DND-41 (cell line): ENCODE measurements around the gene KRT71.
A peak's percentile ranks its signal among the peaks of the same experiment; 100 is the strongest.

Experiments used
- ATAC-seq: fragments of 200-7000 bp; cut with Tn5 transposase; 3 replicates; pipeline ENCODE4 v1.9.1; 2021; ENCODE audit warnings: low read depth; ENCODE audit not compliant: insufficient read depth
- DNase-seq: peaks from one replicate; pipeline ENCODE4 v3.0.0-alpha.2; 2020
- H2AFZ ChIP-seq: 2 replicates; pipeline ENCODE4 v1.6.0; 2012; ENCODE audit warnings: low read depth, low read length
- H3K27ac ChIP-seq: 2 replicates; pipeline ENCODE4 v1.5.1; 2012; ENCODE audit warnings: low read length, inconsistent platforms
- H3K27me3 ChIP-seq: fragments of 200-600 bp; sonication (generic); 2 replicates; pipeline ENCODE4 v1.6.0; 2012; ENCODE audit warnings: low read length, mild to moderate bottlenecking, inconsistent platforms; ENCODE audit not compliant: insufficient read depth, poor library complexity
- H3K36me3 ChIP-seq: 2 replicates; pipeline ENCODE4 v1.5.1; 2012; ENCODE audit warnings: low read length, inconsistent platforms; ENCODE audit not compliant: insufficient read depth
- H3K4me1 ChIP-seq: 2 replicates; pipeline ENCODE4 v1.5.1; 2012; ENCODE audit warnings: mild to moderate bottlenecking, low read length; ENCODE audit not compliant: insufficient read depth
- H3K4me2 ChIP-seq: 2 replicates; pipeline ENCODE4 v1.6.0; 2012; ENCODE audit warnings: mild to moderate bottlenecking, moderate library complexity, low read length, inconsistent platforms; ENCODE audit not compliant: insufficient read depth
- H3K4me3 ChIP-seq, 2 experiments: fragments of 200-600 bp in 1 of 2; shearing (Covaris generic) in 1 of 2; 2 replicates each; pipeline ENCODE4 v1.5.1; 2012 to 2016; ENCODE audit warnings: inconsistent platforms in 2 of 2, low read length in 2 of 2, mild to moderate bottlenecking in 2 of 2, low read depth in 1 of 2, moderate library complexity in 1 of 2
- H3K79me2 ChIP-seq: 2 replicates; pipeline ENCODE4 v1.6.0; 2012; ENCODE audit warnings: low read length, inconsistent platforms; ENCODE audit not compliant: insufficient read depth
- H3K9ac ChIP-seq: 2 replicates; pipeline ENCODE4 v1.6.0; 2012; ENCODE audit warnings: low read depth, mild to moderate bottlenecking, inconsistent platforms, low read length, moderate library complexity
- H3K9me3 ChIP-seq: 2 replicates; pipeline ENCODE4 v1.5.1; 2012; ENCODE audit warnings: low read length, moderate library complexity, mild to moderate bottlenecking, inconsistent platforms; ENCODE audit not compliant: insufficient read depth, severe bottlenecking
- H4K20me1 ChIP-seq: 2 replicates; pipeline ENCODE4 v1.6.0; 2012; ENCODE audit warnings: low read length; ENCODE audit not compliant: insufficient read depth
- EZH2 ChIP-seq: IDR thresholded peaks from 3 replicates; pipeline ENCODE4 v1.6.1; 2012; ENCODE audit warnings: borderline replicate concordance, low read depth, mild to moderate bottlenecking, moderate library complexity, low read length, inconsistent platforms; ENCODE audit not compliant: severe bottlenecking
- TF ChIP-seq, protein P1 (sequence below): IDR thresholded peaks from 2 replicates; pipeline ENCODE4 v1.5.1; 2012; ENCODE audit warnings: borderline replicate concordance, low read length, moderate library complexity, mild to moderate bottlenecking; ENCODE audit not compliant: poor library complexity, severe bottlenecking; ENCODE audit errors: extremely low read depth

Gene KRT71

DNA sequence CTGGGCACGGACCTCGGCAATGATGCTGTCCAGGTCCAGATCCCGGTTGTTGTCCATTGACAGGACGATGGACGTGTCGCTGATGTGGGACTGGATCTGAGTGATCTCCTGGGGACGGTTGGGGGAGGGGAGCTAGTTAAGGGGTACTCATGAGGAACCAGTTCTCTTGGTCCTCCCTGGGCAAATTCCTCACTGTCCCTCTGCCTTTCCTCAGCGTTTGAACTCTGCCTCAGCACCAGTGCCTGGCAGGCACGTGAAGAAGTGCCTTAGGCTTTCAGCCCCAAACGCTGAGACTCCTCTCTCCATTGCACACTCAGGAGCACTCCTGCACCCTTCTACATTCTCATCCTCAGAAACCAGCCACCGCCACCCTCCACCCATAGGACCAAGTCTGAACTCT, 38.6 kb upstream of the KRT71 start:
- Histone ChIP-seq H3K36me3 (no peaks in the 10 kb centered on the region), H3K9me3 (no peaks in the 10 kb centered on the region), H3K27ac (no peak overlapping the region), H3K27me3 (peaks cover 8% of the 10 kb centered on the region), H3K9ac (no peak overlapping the region), H3K4me1 (no peaks in the 10 kb centered on the region), H3K4me2 (no peak overlapping the region), H3K4me3 (no peak overlapping the region), H2AFZ (no peak overlapping the region), H3K79me2 (no peaks in the 10 kb centered on the region), H4K20me1 (no peaks in the 10 kb centered on the region)
- TF ChIP-seq EZH2 = no peak
- TF ChIP-seq, protein P1, sequence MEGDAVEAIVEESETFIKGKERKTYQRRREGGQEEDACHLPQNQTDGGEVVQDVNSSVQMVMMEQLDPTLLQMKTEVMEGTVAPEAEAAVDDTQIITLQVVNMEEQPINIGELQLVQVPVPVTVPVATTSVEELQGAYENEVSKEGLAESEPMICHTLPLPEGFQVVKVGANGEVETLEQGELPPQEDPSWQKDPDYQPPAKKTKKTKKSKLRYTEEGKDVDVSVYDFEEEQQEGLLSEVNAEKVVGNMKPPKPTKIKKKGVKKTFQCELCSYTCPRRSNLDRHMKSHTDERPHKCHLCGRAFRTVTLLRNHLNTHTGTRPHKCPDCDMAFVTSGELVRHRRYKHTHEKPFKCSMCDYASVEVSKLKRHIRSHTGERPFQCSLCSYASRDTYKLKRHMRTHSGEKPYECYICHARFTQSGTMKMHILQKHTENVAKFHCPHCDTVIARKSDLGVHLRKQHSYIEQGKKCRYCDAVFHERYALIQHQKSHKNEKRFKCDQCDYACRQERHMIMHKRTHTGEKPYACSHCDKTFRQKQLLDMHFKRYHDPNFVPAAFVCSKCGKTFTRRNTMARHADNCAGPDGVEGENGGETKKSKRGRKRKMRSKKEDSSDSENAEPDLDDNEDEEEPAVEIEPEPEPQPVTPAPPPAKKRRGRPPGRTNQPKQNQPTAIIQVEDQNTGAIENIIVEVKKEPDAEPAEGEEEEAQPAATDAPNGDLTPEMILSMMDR = no peak
- ATAC-seq (no peak), DNase-seq (no peak)

DNA sequence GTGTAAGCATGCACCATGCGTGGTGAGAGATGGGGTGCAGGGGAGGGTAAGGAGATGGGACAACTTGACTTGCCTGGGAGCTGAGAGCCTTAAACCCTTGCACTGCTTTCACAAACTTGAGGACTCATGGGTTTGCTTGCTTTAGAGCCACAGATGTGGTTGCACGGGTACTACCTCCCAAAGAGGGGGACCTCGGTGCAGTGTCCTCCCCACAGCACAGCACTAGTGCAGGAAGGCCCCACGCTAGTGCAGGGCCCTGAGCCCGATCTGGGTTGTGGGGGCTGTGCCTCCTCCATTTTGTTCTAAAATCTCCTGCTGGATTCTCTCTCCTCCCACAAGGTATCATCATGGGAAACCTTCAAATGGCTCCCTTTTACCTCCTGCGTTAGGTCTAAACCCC, 37.1 kb upstream of the KRT71 start:
- Histone ChIP-seq H2AFZ (no peak overlapping the region), H3K27ac (no peak overlapping the region), H3K36me3 (no peaks in the 10 kb centered on the region), H3K4me2 (no peak overlapping the region), H4K20me1 (no peaks in the 10 kb centered on the region), H3K9ac (no peak overlapping the region), H3K9me3 (no peaks in the 10 kb centered on the region), H3K79me2 (no peaks in the 10 kb centered on the region), H3K27me3 (peaks cover 8% of the 10 kb centered on the region), H3K4me3 (no peak overlapping the region), H3K4me1 (no peaks in the 10 kb centered on the region)
- TF ChIP-seq EZH2 = no peak
- no peak for ATAC-seq
- DNase-seq = no peak

DNA sequence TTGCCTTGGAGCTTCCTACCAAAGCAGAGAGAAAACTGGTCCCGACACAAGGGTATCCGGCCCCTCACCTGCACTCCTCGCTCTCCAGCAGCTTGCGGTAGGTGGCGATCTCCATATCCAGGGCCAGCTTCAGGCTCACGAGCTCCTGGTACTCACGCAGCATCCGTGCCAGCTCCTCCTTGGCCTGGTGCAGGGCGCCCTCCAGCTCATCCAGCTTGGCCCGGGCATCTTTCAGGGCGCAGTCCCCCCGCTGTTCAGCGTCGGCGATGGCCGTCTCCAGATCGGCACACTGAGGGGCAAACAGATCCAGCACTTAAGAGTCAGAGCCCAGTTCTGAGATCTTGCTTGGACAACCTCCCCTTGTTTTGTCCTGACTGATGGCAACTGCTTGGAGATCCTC, 34.6 kb upstream of the KRT71 start:
- Histone ChIP-seq H4K20me1 (no peaks in the 10 kb centered on the region), H3K4me3 (no peak overlapping the region), H3K36me3 (no peaks in the 10 kb centered on the region), H2AFZ (no peak overlapping the region), H3K27ac (no peak overlapping the region), H3K4me1 (no peaks in the 10 kb centered on the region), H3K4me2 (no peak overlapping the region), H3K9me3 (no peaks in the 10 kb centered on the region), H3K9ac (no peak overlapping the region), H3K27me3 (peaks cover 12% of the 10 kb centered on the region), H3K79me2 (no peaks in the 10 kb centered on the region)
- ATAC-seq (no peak), DNase-seq (no peak)
- TF ChIP-seq, protein P1 = no peak
- no peak for TF ChIP-seq EZH2

DNA sequence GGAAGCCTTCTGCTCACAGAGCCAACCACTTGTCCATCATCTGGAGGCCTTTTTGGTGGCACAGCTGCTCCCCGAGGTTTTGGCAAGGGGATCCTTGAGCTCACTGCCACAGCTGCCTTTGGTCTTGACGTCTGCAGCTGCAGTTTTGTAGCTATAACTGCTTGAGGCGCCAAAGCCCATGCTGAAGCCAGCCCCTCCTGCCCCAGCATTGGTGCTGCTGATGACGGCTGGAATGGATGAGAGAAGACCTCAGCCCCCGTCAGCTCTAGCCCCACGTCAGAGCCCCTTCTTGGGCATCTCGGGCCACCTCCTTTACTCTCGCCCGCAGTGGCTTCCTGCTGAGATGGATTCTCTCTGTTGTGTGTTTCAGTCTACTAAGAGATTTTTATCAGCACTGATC, 33.0 kb upstream of the KRT71 start:
- H3K79me2 ChIP-seq = no peaks in the 10 kb centered on the region
- H3K36me3 ChIP-seq = no peaks in the 10 kb centered on the region
- no peaks in the 10 kb centered on the region for H3K4me1 ChIP-seq
- TF ChIP-seq, protein P1 = no peak
- no peak for TF ChIP-seq EZH2
- no peaks in the 10 kb centered on the region for H3K9me3 ChIP-seq
- peaks cover 12% of the 10 kb centered on the region for H3K27me3 ChIP-seq
- H3K4me3 ChIP-seq = no peak overlapping the region
- peak; percentile 10 for DNase-seq
- no peaks in the 10 kb centered on the region for H4K20me1 ChIP-seq
- no peak overlapping the region for H3K4me2 ChIP-seq
- no peak overlapping the region for H3K27ac ChIP-seq
- H2AFZ ChIP-seq = no peak overlapping the region
- no peak overlapping the region for H3K9ac ChIP-seq
- peak; percentile 31; the same call in 2 of the 3 replicates for ATAC-seq
